ENCODE results near the gene CACNB3.

CACNB3 gene

GRCh38 chr12:48793696-48794095, 24.6 kb upstream of the CACNB3 start:
- no peak overlapping the region for H3K27ac ChIP-seq
- H3K9me3 ChIP-seq (ENCODE audit: severe bottlenecking): no peaks in the 10 kb centered on the region
- H3K36me3 ChIP-seq: no peaks in the 10 kb centered on the region
- no peaks in the 10 kb centered on the region for H3K27me3 ChIP-seq (ENCODE audit: insufficient read depth, low read depth, severe bottlenecking)
- no peak overlapping the region for H3K4me3 ChIP-seq (ENCODE audit: low read depth, low read length)
- no peak for DNase-seq
- TF ChIP-seq CTCF (IDR thresholded peaks at IDR 0.05; ENCODE audit: low read depth, low read length): no peak

GRCh38 chr12:48794870-48795269, 23.4 kb upstream of the CACNB3 start:
- Histone ChIP-seq H3K9me3 (ENCODE audit: severe bottlenecking) (no peaks in the 10 kb centered on the region), H3K27ac (no peak overlapping the region), H3K4me3 (ENCODE audit: low read depth, low read length) (no peak overlapping the region), H3K27me3 (ENCODE audit: insufficient read depth, low read depth, severe bottlenecking) (no peaks in the 10 kb centered on the region), H3K36me3 (no peaks in the 10 kb centered on the region)
- TF ChIP-seq CTCF (IDR thresholded peaks at IDR 0.05; ENCODE audit: low read depth, low read length): no peak
- no peak for DNase-seq

- H3K4me3 ChIP-seq (ENCODE audit: low read depth, low read length): no peak overlapping the region
- no peak overlapping the region for H3K27ac ChIP-seq
- no peaks in the 10 kb centered on the region for H3K9me3 ChIP-seq (ENCODE audit: severe bottlenecking)
- no peaks in the 10 kb centered on the region for H3K36me3 ChIP-seq
- peak; percentile 79 for TF ChIP-seq CTCF (IDR thresholded peaks at IDR 0.05; ENCODE audit: low read depth, low read length)
- DNase-seq: peak; percentile 67
- H3K27me3 ChIP-seq (ENCODE audit: insufficient read depth, low read depth, severe bottlenecking): no peaks in the 10 kb centered on the region
Measured at GRCh38 chr12:48795550-48796455, 22.5 kb upstream of the CACNB3 start.

GRCh38 chr12:48796976-48797375, 21.3 kb upstream of the CACNB3 start:
- DNase-seq: no peak
- Histone ChIP-seq H3K36me3 (no peaks in the 10 kb centered on the region), H3K4me3 (ENCODE audit: low read depth, low read length) (no peak overlapping the region), H3K27me3 (ENCODE audit: insufficient read depth, low read depth, severe bottlenecking) (no peaks in the 10 kb centered on the region), H3K9me3 (ENCODE audit: severe bottlenecking) (no peaks in the 10 kb centered on the region), H3K27ac (no peak overlapping the region)
- no peak for TF ChIP-seq CTCF (IDR thresholded peaks at IDR 0.05; ENCODE audit: low read depth, low read length)

GRCh38 chr12:48800457-48800856, 17.8 kb upstream of the CACNB3 start:
- Histone ChIP-seq H3K9me3 (ENCODE audit: severe bottlenecking) (no peaks in the 10 kb centered on the region), H3K36me3 (no peaks in the 10 kb centered on the region), H3K27me3 (ENCODE audit: insufficient read depth, low read depth, severe bottlenecking) (no peaks in the 10 kb centered on the region), H3K4me3 (ENCODE audit: low read depth, low read length) (no peak overlapping the region), H3K27ac (no peak overlapping the region)
- no peak for TF ChIP-seq CTCF (IDR thresholded peaks at IDR 0.05; ENCODE audit: low read depth, low read length)
- DNase-seq: no peak
